ENCODE measurements around the gene TMEM81. TPM values are rescaled to one million over a fixed set of nuclear protein-coding genes. Genes with fewer than 3 reads are reported as not detected.

TMEM81 gene
- total RNA-seq, 1 experiment from 2014 or later = 4.2 TPM

DNA sequence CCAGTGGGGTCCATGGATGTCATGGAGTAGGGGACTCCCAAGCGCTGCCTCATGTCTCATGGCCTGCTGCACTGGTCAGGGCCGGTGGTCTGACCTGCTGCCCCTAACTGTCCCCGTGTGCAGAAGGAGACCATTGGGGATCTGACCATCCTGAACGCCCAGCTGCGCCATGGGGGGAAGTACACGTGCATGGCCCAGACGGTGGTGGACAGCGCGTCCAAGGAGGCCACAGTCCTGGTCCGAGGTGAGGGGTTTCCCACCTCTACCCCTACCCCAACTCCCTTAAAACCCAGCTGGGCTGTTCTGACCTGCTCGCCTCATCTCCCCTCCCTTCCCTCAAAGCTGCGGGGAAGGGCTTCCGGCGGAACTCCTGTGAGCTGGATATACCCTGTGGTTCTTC, 18.6 kb downstream of the TMEM81 start:
- DNase-seq (ENCODE audit: unreplicated experiment) = no peak
- TF ChIP-seq, protein P1, sequence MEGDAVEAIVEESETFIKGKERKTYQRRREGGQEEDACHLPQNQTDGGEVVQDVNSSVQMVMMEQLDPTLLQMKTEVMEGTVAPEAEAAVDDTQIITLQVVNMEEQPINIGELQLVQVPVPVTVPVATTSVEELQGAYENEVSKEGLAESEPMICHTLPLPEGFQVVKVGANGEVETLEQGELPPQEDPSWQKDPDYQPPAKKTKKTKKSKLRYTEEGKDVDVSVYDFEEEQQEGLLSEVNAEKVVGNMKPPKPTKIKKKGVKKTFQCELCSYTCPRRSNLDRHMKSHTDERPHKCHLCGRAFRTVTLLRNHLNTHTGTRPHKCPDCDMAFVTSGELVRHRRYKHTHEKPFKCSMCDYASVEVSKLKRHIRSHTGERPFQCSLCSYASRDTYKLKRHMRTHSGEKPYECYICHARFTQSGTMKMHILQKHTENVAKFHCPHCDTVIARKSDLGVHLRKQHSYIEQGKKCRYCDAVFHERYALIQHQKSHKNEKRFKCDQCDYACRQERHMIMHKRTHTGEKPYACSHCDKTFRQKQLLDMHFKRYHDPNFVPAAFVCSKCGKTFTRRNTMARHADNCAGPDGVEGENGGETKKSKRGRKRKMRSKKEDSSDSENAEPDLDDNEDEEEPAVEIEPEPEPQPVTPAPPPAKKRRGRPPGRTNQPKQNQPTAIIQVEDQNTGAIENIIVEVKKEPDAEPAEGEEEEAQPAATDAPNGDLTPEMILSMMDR (IDR thresholded peaks at IDR 0.05; ENCODE audit: unreplicated experiment) = no peak
- Mint-ChIP-seq H3K27ac (ENCODE audit: low read depth, unreplicated experiment) (no peak overlapping the region), H3K4me1 (ENCODE audit: insufficient read depth, unreplicated experiment) (peaks cover 5% of the 10 kb centered on the region), H3K9me3 (ENCODE audit: unreplicated experiment) (no peaks in the 10 kb centered on the region), H3K36me3 (ENCODE audit: insufficient read depth, unreplicated experiment) (no peaks in the 10 kb centered on the region), H3K4me3 (ENCODE audit: unreplicated experiment) (no peak overlapping the region), H3K27me3 (ENCODE audit: insufficient read depth, unreplicated experiment) (no peaks in the 10 kb centered on the region)
- ChIA-PET CTCF (interaction anchor here (0.5 to 2.2 kb wide), 16 partner anchors 8 to 1462 kb away, joined by 3 to 11 read pairs (median 4); no protein-coding TSS in a partner anchor), POLR2A (interaction anchor here (0.6 to 1.0 kb wide), 2 partner anchors 14 to 153 kb away, joined by 3 read pairs; no protein-coding TSS in a partner anchor)
- intact Hi-C loops (cut with micrococcal nuclease) = no loop called here
- BruUV-seq (replicated peaks) = no TSS peak

DNA sequence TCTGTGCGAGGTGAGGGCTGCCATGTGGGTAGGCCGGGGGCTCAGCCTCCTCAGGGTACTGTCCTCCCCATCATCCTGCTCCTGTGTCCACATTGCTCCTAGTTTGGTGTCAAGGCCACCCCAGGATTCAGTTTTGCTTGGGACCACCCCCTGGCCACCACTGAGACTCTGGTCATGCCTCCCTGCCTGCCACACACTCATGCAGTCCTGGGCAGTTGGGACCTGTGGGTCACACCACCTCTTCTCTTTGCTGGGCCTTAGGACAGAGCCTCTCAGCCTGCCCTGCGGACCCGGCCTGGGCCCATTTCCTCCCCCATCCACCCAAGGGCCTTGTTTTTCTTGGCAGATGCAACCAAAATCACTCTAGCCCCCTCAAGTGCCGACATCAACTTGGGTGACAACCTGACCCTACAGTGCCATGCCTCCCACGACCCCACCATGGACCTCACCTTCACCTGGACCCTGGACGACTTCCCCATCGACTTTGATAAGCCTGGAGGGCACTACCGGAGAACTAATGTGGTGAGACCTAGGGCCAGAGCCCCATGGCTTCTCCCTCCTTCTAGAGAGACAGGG, 19.4 kb downstream of the TMEM81 start:
- Mint-ChIP-seq H3K27ac (ENCODE audit: low read depth, unreplicated experiment) (no peak overlapping the region), H3K36me3 (ENCODE audit: insufficient read depth, unreplicated experiment) (no peaks in the 10 kb centered on the region), H3K27me3 (ENCODE audit: insufficient read depth, unreplicated experiment) (no peaks in the 10 kb centered on the region), H3K4me1 (ENCODE audit: insufficient read depth, unreplicated experiment) (peaks cover 5% of the 10 kb centered on the region), H3K4me3 (ENCODE audit: unreplicated experiment) (no peak overlapping the region), H3K9me3 (ENCODE audit: unreplicated experiment) (no peaks in the 10 kb centered on the region)
- DNase-seq (ENCODE audit: unreplicated experiment) = no peak
- CTCF ChIA-PET = interaction anchor here (0.6 to 6.1 kb wide), 7 partner anchors 11 to 198 kb away, joined by 3 to 182 read pairs (median 8); partner anchors contain the start of gene TMEM81
- TF ChIP-seq, protein P1 (IDR thresholded peaks at IDR 0.05; ENCODE audit: unreplicated experiment) = no peak
- POLR2A ChIA-PET = no interaction called here
- no TSS peak for BruUV-seq (replicated peaks)
- intact Hi-C loops (cut with micrococcal nuclease) = no loop called here

DNA sequence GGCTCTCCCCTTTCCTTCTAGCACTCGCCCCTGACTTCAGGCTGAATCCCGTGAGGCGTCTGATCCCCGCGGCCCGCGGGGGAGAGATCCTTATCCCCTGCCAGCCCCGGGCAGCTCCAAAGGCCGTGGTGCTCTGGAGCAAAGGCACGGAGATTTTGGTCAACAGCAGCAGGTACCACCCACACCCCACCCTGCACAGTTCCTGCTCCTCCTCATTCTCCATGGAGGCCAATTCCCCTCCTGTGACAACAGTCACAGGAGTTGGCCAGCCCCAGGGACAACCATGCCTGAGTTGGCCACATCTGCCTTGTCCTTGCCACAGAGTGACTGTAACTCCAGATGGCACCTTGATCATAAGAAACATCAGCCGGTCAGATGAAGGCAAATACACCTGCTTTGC, 20.0 kb downstream of the TMEM81 start:
- ChIA-PET POLR2A (interaction anchor here (2.9 kb wide), 1 partner anchor 57 kb away, joined by 15 read pairs; the partner anchor contains the start of gene RBBP5), CTCF (interaction anchor here (0.8 to 6.6 kb wide), 6 partner anchors 11 to 90 kb away, joined by 3 to 331 read pairs (median 146); partner anchors contain the start of gene TMEM81)
- no peak overlapping the region for H3K4me3 Mint-ChIP-seq (ENCODE audit: unreplicated experiment)
- no peak for DNase-seq (ENCODE audit: unreplicated experiment)
- no peaks in the 10 kb centered on the region for H3K36me3 Mint-ChIP-seq (ENCODE audit: insufficient read depth, unreplicated experiment)
- peaks cover 5% of the 10 kb centered on the region for H3K4me1 Mint-ChIP-seq (ENCODE audit: insufficient read depth, unreplicated experiment)
- no peak overlapping the region for H3K27ac Mint-ChIP-seq (ENCODE audit: low read depth, unreplicated experiment)
- intact Hi-C loops (cut with micrococcal nuclease) = no loop called here
- TF ChIP-seq, protein P1 (IDR thresholded peaks at IDR 0.05; ENCODE audit: unreplicated experiment) = no peak
- H3K9me3 Mint-ChIP-seq (ENCODE audit: unreplicated experiment) = no peaks in the 10 kb centered on the region
- BruUV-seq (replicated peaks) = no TSS peak
- H3K27me3 Mint-ChIP-seq (ENCODE audit: insufficient read depth, unreplicated experiment) = peaks cover under 1% of the 10 kb centered on the region

DNA sequence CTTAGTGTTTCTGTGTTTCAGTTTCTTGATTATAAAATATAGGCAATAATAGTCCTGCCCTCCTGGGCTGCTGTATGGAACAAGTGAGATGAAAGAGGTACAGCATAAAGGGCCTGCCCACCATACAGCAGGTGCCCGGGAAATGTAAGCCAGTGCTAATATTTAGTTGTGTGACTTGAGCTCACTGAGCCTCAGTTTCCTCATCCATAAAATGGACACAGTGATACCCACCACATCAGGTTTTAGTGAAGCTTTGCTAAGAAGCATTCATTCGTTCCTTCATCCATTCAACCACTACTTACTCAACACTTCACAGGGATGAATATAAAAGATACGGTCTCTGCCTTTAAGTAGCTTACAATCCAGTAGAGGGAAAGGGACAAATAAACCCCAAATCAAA, 21.4 kb downstream of the TMEM81 start:
- TF ChIP-seq, protein P1 (IDR thresholded peaks at IDR 0.05; ENCODE audit: unreplicated experiment) = no peak
- no peaks in the 10 kb centered on the region for H3K4me1 Mint-ChIP-seq (ENCODE audit: insufficient read depth, unreplicated experiment)
- no peak for DNase-seq (ENCODE audit: unreplicated experiment)
- H3K4me3 Mint-ChIP-seq (ENCODE audit: unreplicated experiment) = no peak overlapping the region
- ChIA-PET CTCF (interaction anchor here (0.6 to 6.6 kb wide), 32 partner anchors 13 to 254 kb away, joined by 3 to 331 read pairs (median 19); partner anchors contain the start of genes CNTN2, RBBP5 and TMEM81), POLR2A (interaction anchor here (1.5 to 2.9 kb wide), 3 partner anchors 10 to 71 kb away, joined by 3 to 15 read pairs (median 6); partner anchors contain the start of gene RBBP5)
- H3K27me3 Mint-ChIP-seq (ENCODE audit: insufficient read depth, unreplicated experiment) = peaks cover 10% of the 10 kb centered on the region
- H3K27ac Mint-ChIP-seq (ENCODE audit: low read depth, unreplicated experiment) = no peak overlapping the region
- intact Hi-C loops (cut with micrococcal nuclease) = no loop called here
- no peaks in the 10 kb centered on the region for H3K9me3 Mint-ChIP-seq (ENCODE audit: unreplicated experiment)
- BruUV-seq (replicated peaks) = no TSS peak
- no peaks in the 10 kb centered on the region for H3K36me3 Mint-ChIP-seq (ENCODE audit: insufficient read depth, unreplicated experiment)

All from MCF 10A (cell line).